G401 (cell line): ENCODE data around the gene IPO9. TPM values are rescaled to one million over a fixed set of nuclear protein-coding genes. Genes with fewer than 3 reads are reported as not detected.

Source experiments
- DNase-seq: peaks from one replicate; pipeline ENCODE4 v3.0.0-alpha.2; 2015; ENCODE audit warnings: low spot score
- in situ Hi-C: cut with HindIII; loops from 2 replicates; pipeline ENCODE4 v1.10.0; 2016; ENCODE audit warnings: low sequenced_read_pairs, mixed read lengths
- total RNA-seq: library from RNA; depleted of rRNA; stranded (reverse); fragments of >200 nt; shearing (Covaris generic); gene quantifications from 2 replicates; pipeline ENCODE4 v1.2.3, GENCODE V29; 2014; rRNA removed

The IPO9 gene
- total RNA-seq, result 22.9 and 32.7 TPM in 2 replicates

DNA sequence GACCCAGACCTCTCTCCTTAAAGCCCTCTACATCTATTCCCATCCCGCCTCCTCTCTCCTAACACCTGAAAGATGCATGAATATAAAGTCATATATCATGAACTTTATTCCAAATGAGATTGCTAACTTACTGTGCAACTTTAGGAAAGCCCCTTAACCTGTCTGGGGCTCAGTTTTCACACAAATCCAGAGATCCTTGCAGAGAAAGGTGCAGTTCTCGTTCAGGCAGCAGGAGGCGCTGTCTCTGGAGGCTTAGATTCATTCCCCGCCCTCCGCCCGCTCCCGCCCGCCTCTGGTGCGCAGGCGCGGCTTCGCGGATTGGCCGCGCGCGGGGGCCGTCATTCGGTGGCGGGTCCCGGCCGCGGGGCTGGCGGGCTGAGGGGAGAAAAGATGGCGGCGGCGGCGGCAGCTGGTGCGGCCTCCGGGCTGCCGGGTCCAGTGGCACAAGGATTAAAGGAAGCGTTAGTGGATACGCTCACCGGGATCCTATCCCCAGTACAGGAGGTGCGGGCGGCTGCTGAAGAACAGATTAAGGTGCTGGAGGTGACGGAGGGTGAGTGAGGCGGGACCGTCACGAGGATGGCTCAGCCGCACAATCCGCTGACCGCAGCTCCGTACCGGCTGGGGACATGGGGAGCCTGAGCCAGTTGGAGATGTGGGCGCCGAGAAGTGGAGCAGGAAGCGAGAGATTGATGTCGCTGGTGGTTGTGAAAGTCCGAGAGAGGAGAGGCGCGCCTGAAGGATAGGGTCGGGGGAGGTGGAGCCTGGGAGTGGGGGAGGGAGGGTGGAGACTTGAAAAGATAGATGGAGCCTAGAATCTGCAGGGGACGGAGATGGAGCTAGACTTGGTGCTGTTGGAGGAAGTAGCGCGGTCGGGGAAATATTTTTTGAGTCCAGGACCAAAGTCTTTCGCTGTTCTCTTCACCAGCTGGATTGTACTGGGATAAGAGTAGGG is at the start of gene IPO9:
TSS of gene IPO9 (plus strand) at position 338 of the 955 bp plus-strand sequence. CDS start at position 391, 53 bp downstream.
- peak; percentile 91 for DNase-seq
- in situ Hi-C loops, result no loop called here

DNA sequence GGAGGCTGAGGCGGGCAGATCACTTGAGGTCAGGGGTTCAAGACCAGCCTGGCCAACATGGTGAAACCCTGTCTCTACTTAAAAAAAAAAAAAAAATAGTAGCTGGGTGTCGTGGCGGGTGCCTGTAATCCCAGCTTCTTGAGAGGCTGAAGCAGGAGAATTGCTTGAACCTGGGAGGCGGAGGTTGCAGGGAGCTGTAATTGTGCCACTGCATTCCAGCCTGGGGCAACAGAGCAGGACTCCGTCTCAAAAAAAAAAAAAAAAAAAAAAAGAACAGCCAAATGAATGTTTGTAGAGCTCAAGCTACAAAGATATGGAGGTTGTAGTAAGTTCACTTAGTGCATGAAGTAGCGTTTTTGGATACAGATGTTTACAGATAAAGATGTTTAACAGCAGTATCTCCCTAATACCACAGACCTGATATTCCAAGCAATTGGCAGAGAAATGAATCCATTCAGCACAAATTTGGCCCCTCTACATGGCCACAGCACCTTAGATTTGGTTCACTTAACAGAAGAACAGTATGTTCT is 49.5 kb upstream of the IPO9 start:
- in situ Hi-C loops, result loop anchor here (25.0 kb wide), 1 partner anchor 242 kb away; the partner anchor contains the start of gene NAV1
- no peak for DNase-seq

DNA sequence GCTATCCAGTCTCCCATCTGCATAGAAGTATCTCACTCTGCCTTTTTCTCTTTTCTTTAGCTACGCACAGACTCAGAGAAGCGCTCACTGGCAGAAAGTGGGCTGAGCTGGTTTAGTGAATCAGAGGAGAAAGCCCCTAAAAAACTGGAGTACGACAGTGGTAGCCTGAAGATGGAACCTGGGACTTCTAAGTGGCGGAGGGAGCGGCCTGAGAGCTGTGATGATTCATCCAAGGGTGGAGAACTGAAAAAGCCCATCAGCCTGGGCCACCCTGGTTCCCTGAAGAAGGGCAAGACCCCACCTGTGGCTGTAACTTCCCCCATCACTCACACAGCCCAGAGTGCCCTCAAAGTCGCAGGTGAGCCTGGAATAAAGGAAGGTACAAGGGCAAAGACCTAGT is 48.0 kb upstream of the IPO9 start:
- in situ Hi-C loops, result loop anchor here (25.0 kb wide), 1 partner anchor 244 kb away; the partner anchor contains the start of gene NAV1
- no peak for DNase-seq

DNA sequence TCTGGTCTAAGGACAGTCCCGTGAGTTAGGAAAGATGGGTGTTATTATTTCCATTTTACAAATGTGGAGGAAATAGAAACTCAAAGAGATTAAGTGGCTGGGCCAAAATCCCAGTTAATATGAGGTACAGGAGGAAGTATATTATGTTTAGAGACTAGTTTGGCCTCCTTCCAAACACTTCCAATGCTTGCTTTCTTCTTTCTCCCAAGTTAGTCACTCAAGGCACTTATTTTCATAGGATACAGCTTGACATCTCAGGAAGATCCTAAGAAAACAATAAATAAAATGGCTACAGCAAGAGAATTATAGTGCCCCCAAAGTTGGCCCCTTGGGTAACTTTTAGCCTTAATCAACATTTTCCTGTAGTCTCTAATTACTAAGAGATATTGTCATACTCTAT is 47.5 kb upstream of the IPO9 start:
- DNase-seq, result no peak
- in situ Hi-C loops, result loop anchor here (25.0 kb wide), 1 partner anchor 244 kb away; the partner anchor contains the start of gene NAV1

DNA sequence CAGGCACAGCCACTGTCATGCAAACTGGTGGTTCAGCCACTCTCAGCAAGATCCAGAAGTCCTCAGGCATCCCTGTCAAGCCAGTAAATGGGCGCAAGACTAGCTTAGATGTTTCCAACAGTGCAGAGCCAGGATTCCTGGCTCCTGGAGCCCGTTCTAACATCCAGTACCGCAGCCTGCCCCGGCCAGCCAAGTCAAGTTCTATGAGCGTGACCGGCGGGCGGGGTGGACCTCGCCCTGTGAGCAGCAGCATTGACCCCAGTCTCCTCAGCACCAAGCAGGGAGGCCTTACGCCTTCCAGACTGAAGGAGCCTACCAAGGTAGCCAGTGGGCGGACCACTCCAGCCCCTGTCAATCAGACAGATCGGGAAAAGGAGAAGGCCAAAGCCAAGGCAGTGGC is 46.6 kb upstream of the IPO9 start:
- no peak for DNase-seq

DNA sequence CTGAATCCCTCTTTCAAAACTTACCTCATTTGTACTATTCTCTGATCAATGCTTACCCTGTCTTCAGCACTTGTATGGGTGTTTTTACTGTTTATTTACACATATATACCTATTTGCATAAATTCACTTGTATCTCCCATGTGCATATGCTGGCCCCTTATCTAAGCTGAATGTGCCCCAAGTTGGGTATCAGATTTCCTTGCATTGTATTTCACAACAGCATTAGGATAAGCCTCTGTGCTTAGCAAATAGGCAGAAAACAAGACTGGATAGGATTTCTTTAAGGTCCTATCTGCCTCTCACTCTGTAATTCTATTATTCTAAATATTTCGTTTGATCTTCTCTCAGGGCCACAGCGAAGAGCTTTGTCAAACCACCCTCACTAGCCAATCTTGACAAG is 45.9 kb upstream of the IPO9 start:
- DNase-seq, result no peak
- in situ Hi-C loops, result loop anchor here (25.0 kb wide), 1 partner anchor 246 kb away; the partner anchor contains the start of gene NAV1

More for the DNA sequence above, 46.6 kb upstream of the IPO9 start:
- in situ Hi-C loops, result loop anchor here (25.0 kb wide), 1 partner anchor 245 kb away; the partner anchor contains the start of gene NAV1

DNA sequence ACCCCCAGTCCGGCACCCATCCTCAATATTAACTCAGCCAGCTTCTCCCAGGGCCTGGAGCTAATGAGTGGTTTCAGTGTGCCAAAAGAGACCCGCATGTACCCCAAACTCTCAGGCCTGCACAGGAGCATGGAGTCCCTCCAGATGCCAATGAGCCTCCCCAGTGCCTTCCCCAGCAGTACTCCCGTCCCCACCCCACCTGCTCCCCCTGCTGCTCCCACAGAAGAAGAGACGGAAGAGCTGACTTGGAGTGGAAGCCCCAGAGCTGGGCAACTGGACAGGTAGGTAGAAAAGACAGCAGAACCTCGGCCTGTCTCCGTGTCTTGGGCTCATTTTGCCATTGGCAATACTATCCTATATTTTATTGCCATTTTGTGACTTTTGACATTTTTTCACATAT is 45.4 kb upstream of the IPO9 start:
- DNase-seq, result no peak
- in situ Hi-C loops, result loop anchor here (25.0 kb wide), 1 partner anchor 246 kb away; the partner anchor contains the start of gene NAV1

DNA sequence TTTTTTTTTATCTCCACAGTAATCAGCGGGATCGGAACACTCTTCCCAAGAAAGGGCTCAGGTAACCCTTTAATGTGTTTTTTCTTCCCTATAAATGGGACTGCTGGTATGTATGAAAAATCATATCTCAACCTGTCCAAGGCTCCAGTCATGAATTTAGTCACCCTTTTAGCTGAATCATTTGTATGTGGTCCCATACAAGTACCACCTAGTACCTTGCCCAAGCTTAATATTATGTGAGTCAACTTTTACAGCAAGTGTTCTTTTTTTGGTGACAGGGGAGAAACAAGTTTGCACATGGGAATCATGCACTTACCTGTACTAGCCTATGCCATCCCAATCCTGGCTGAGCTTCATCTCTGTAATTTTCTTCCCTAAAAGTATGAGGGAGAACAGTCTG is 43.7 kb upstream of the IPO9 start:
- in situ Hi-C loops, result loop anchor here (25.0 kb wide), 1 partner anchor 248 kb away; the partner anchor contains the start of gene NAV1
- no peak for DNase-seq

DNA sequence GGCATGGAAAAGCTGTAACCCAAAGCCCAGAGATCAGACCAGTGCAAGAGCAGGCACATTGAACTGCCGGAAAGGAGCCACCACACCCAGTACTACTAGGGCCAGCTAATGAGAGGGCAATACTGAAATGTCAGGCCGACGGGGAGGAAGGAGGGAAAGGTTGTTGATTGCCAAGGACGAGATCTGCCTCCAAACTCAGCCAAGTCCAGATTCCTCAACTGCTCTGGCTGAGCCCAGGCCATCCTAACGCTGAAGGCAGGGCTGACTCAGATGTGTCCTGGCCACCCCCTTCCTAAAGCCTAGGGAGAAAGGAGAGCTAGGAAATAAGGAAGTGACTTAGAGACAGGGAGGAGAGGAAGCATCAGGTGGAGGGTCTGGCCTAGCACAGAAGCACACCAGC is 42.1 kb upstream of the IPO9 start:
- DNase-seq, result no peak
- in situ Hi-C loops, result loop anchor here (25.0 kb wide), 1 partner anchor 250 kb away; the partner anchor contains the start of gene NAV1

DNA sequence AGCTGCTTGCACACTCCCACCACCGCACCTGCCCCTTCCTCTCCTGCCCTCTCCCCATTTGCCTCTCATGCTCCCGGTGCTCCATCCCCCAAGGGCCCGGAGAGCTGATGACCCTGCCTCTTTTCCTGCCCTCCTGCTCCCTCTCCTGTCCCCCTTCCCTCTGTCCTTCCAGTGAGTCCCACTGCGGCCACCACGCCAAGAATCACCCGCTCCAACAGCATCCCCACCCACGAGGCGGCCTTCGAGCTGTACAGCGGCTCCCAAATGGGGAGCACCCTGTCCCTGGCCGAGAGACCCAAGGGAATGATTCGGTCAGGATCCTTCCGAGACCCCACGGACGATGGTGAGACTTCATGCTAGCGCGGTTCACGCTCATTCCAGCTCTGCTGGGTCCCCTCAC is 40.7 kb upstream of the IPO9 start:
- no peak for DNase-seq
- in situ Hi-C loops, result loop anchor here (25.0 kb wide), 1 partner anchor 251 kb away; the partner anchor contains the start of gene NAV1

DNA sequence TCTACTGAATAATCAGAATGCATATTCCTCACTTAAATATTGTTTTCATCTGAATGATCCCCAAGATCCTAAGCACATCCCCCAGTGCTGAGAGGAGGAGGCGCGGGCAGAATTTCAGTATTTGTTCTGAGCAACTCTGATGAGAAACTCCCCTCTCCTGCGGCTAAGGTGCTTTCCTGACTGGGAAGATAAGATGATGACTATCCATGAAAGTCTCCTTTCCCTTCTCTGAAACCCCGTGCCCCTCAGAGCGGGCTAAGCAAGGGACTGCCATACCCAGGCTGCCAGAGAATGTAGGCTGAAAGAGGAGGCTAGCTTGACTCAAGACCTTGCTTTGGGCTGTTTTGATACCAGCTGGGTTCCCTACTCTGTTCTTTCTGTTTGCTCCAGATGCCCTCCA is 39.7 kb upstream of the IPO9 start:
- in situ Hi-C loops, result loop anchor here (25.0 kb wide), 1 partner anchor 252 kb away; the partner anchor contains the start of gene NAV1
- DNase-seq, result no peak

DNA sequence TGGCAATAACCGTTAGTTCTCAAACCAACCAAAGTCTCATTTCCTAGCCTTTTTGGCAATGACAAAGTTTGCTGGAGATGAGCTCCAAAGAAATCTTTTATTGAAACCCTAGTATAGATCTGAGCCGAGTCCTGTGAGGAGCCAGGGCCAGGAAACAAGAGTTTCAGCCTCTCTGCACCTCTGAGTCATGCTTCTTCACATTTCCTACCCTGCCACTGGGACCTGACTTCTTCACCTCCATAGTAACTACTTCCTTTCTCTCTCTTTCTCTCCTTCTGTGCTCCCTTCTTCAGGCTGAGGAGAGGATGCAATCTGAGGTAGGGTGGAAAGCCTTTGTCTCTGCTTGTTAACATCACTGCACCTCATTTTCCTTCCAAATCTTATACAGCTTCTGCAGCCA is 38.7 kb upstream of the IPO9 start:
- in situ Hi-C loops, result loop anchor here (25.0 kb wide), 1 partner anchor 253 kb away; the partner anchor contains the start of gene NAV1

DNA sequence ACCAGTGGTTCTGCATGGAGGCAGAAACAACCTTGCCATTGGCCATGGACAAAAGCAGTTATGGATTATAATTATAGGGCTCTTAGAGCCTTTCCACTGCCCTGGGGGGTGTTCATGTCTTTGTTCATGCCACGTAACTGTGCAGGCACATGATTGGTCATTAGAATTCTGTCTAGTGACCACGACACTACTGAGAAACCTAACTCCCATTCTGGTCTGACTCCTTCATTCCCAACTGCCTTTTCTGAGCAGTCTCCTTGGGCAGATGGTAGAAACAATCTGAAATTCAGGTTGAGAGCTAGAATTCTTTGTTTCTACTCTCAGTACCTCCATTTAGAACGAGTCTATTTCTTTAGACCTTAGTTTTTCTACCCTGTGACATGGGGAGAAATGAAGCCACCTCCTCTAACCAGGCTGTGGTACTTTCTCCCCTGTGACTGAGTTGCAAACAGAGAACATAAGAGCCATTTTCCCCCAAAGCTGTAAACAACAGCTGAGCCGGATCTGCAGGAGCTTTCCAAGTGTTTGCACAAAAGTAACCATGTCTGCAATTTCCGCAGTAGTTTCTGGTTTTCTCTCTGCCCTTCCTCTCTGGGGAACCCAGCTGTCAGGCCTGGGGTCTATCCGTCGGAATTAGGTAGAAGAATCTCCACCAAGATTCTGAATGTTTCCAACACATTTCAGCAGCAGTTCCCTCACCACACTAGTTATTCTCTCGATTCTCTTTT is 37.7 kb upstream of the IPO9 start:
- in situ Hi-C loops, result loop anchor here (25.0 kb wide), 1 partner anchor 254 kb away; the partner anchor contains the start of gene NAV1
- no peak for DNase-seq

More for the DNA sequence above, 38.7 kb upstream of the IPO9 start:
- no peak for DNase-seq

DNA sequence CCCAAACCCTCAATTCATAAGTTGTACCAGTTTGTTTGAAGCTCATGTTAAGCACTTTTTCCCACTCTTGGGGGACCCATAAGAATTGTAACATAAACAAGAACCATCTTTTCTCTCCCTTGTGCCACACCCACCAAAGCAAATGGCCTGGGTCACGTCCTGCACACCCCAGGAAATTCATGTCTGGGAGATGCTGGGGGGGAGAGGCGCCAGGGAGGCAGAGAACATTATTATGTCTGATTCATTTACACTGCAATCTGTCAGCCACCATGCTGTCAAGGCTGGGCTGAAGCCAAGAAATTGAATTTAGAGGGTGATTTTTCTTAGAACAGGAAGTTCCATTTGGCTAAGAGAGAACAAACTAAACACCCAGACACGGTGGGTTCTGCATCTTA is 37.2 kb upstream of the IPO9 start:
- in situ Hi-C loops, result loop anchor here (25.0 kb wide), 1 partner anchor 254 kb away; the partner anchor contains the start of gene NAV1
- DNase-seq, result no peak

DNA sequence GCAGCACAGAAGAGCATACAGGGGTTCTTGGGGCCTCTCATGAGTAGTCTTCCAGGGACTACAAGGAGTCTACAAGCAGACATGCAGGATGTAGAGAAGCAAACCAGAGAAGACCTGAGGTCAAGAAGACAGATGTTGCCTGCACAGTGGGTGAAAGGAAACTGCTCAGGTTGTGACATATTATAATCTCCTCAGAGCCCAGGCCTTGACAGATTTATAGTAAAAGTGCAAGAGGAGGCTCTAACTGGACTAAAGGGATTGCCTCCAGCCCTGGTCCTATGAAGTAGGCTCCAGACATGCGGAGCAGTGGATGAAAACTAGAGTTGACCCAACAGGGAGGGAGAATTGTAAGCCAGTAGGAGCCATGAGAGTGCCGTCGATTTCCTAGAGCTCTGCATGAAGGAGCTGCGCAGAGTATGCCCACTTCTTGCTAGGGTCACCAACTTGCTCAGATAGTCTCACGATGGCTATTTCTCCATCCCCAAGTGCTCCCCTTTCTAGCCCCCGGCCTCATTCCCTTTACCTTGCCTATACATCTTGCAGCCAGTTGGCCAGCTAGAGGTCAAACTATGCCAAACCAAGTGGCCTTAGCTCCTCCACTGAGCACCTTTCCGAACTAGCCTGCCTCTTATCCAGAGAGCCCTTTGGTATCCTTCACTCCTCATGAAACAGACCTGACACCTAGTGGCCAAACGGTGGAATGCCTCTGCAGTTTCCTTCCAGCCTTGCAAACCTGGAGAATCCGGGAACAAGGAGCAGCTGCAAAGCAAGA is 36.2 kb upstream of the IPO9 start:
- in situ Hi-C loops, result loop anchor here (25.0 kb wide), 1 partner anchor 255 kb away; the partner anchor contains the start of gene NAV1

DNA sequence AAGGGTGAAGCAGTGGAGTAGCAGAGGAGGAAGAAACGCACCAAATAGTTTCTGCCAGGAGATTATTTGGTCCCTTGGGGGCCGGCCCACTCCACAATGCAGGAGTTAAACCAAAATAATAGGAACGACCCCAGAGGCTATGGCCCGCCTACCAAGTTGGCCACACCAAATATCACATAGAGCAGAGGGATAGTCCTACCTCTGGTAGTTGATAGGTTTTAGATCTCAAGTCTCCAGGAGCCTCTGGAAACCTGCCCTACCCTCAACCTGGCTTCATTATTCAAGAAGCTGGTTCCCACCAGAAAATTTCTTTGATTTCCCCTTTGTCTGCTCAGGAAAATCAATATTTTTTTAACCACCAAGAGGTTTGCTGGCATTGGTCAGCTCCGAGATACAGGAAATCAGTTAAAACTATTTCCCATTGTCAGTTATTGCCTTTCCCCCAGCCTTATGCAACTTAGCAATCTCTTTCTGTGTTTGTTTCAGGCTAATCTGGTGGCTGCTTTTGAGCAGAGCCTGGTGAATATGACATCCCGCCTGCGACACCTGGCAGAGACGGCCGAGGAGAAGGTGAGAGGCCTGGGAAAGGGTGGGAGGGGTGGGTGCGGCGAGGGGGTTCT is 35.5 kb upstream of the IPO9 start:
- in situ Hi-C loops, result loop anchor here (25.0 kb wide), 1 partner anchor 256 kb away; the partner anchor contains the start of gene NAV1
- no peak for DNase-seq

More for the DNA sequence above, 36.2 kb upstream of the IPO9 start:
- peak; percentile 82 for DNase-seq

DNA sequence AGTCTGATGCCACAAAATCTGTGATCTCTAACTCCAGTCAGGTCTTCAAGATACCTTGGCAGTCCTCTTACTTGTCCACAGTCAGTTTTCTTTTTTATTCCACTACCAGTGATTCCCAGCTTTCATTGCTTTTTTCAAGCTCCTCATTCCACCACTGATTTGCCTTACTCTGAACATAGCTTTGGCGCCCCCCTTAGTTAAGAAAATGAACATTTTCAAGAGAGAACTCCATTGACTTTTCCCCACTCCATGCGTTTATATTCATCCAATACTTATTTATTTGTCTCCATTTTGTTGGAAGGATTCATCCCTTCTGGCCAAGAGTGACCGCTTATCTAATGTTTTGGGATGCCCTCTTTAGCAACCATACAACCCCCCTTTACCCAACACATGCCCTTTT is 33.9 kb upstream of the IPO9 start:
- in situ Hi-C loops, result loop anchor here (25.0 kb wide), 1 partner anchor 258 kb away; the partner anchor contains the start of gene NAV1
- no peak for DNase-seq
